ENCODE measurements around the gene RAB31.

- TF ChIP-seq CTCF (IDR thresholded peaks at IDR 0.05) (no peak), POLR2A (IDR thresholded peaks at IDR 0.05) (no peak)
Observed at GRCh38 chr18:9874728-9875127, 166.6 kb downstream of the RAB31 start.

All from breast epithelium (tissue), 3 donors.